ENCODE measurements around the gene COL24A1. TPM values are rescaled to one million over a fixed set of nuclear protein-coding genes. Genes with fewer than 3 reads are reported as not detected.

Gene COL24A1
- total RNA-seq, 1 experiment from 2014 or later, result 1.1 TPM

DNA sequence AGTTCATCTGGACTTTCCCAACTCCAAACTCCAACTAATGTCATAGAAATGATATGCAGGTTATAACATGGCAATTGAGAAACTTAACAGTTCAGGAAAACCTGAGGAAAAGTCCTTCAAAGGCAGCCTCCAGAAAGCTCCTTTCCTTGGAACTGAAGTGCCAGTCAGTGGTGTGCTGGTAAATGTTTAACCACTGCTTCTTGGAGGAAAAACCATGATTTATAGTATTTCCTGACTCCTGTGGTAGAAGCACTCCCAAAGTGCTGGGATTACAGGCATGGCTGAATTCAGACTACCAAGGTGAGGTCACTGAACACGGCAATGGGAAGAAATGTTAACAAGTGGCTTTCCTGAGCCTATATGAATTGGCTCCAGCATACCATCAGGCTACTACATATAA is 421.6 kb downstream of the COL24A1 start (continued):
- TF ChIP-seq, protein P1, sequence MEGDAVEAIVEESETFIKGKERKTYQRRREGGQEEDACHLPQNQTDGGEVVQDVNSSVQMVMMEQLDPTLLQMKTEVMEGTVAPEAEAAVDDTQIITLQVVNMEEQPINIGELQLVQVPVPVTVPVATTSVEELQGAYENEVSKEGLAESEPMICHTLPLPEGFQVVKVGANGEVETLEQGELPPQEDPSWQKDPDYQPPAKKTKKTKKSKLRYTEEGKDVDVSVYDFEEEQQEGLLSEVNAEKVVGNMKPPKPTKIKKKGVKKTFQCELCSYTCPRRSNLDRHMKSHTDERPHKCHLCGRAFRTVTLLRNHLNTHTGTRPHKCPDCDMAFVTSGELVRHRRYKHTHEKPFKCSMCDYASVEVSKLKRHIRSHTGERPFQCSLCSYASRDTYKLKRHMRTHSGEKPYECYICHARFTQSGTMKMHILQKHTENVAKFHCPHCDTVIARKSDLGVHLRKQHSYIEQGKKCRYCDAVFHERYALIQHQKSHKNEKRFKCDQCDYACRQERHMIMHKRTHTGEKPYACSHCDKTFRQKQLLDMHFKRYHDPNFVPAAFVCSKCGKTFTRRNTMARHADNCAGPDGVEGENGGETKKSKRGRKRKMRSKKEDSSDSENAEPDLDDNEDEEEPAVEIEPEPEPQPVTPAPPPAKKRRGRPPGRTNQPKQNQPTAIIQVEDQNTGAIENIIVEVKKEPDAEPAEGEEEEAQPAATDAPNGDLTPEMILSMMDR (IDR thresholded peaks at IDR 0.05), result no peak
- TF ChIP-seq, protein P2, sequence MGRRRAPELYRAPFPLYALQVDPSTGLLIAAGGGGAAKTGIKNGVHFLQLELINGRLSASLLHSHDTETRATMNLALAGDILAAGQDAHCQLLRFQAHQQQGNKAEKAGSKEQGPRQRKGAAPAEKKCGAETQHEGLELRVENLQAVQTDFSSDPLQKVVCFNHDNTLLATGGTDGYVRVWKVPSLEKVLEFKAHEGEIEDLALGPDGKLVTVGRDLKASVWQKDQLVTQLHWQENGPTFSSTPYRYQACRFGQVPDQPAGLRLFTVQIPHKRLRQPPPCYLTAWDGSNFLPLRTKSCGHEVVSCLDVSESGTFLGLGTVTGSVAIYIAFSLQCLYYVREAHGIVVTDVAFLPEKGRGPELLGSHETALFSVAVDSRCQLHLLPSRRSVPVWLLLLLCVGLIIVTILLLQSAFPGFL (CRISPR knock-in tag; IDR thresholded peaks at IDR 0.05; ENCODE audit: borderline replicate concordance), result no peak
- TF ChIP-seq, protein P3, sequence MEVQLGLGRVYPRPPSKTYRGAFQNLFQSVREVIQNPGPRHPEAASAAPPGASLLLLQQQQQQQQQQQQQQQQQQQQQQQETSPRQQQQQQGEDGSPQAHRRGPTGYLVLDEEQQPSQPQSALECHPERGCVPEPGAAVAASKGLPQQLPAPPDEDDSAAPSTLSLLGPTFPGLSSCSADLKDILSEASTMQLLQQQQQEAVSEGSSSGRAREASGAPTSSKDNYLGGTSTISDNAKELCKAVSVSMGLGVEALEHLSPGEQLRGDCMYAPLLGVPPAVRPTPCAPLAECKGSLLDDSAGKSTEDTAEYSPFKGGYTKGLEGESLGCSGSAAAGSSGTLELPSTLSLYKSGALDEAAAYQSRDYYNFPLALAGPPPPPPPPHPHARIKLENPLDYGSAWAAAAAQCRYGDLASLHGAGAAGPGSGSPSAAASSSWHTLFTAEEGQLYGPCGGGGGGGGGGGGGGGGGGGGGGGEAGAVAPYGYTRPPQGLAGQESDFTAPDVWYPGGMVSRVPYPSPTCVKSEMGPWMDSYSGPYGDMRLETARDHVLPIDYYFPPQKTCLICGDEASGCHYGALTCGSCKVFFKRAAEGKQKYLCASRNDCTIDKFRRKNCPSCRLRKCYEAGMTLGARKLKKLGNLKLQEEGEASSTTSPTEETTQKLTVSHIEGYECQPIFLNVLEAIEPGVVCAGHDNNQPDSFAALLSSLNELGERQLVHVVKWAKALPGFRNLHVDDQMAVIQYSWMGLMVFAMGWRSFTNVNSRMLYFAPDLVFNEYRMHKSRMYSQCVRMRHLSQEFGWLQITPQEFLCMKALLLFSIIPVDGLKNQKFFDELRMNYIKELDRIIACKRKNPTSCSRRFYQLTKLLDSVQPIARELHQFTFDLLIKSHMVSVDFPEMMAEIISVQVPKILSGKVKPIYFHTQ (CRISPR knock-in tag; IDR thresholded peaks at IDR 0.05), result no peak
- TF ChIP-seq JAZF1 (CRISPR knock-in tag; IDR thresholded peaks at IDR 0.05) (no peak), MXD4 (CRISPR knock-in tag; IDR thresholded peaks at IDR 0.05; ENCODE audit: borderline replicate concordance) (no peak)
- TF ChIP-seq, protein P4, sequence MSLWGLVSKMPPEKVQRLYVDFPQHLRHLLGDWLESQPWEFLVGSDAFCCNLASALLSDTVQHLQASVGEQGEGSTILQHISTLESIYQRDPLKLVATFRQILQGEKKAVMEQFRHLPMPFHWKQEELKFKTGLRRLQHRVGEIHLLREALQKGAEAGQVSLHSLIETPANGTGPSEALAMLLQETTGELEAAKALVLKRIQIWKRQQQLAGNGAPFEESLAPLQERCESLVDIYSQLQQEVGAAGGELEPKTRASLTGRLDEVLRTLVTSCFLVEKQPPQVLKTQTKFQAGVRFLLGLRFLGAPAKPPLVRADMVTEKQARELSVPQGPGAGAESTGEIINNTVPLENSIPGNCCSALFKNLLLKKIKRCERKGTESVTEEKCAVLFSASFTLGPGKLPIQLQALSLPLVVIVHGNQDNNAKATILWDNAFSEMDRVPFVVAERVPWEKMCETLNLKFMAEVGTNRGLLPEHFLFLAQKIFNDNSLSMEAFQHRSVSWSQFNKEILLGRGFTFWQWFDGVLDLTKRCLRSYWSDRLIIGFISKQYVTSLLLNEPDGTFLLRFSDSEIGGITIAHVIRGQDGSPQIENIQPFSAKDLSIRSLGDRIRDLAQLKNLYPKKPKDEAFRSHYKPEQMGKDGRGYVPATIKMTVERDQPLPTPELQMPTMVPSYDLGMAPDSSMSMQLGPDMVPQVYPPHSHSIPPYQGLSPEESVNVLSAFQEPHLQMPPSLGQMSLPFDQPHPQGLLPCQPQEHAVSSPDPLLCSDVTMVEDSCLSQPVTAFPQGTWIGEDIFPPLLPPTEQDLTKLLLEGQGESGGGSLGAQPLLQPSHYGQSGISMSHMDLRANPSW (CRISPR knock-in tag; conservative IDR thresholded peaks at IDR 0.05; ENCODE audit: low read depth), result no peak

DNA sequence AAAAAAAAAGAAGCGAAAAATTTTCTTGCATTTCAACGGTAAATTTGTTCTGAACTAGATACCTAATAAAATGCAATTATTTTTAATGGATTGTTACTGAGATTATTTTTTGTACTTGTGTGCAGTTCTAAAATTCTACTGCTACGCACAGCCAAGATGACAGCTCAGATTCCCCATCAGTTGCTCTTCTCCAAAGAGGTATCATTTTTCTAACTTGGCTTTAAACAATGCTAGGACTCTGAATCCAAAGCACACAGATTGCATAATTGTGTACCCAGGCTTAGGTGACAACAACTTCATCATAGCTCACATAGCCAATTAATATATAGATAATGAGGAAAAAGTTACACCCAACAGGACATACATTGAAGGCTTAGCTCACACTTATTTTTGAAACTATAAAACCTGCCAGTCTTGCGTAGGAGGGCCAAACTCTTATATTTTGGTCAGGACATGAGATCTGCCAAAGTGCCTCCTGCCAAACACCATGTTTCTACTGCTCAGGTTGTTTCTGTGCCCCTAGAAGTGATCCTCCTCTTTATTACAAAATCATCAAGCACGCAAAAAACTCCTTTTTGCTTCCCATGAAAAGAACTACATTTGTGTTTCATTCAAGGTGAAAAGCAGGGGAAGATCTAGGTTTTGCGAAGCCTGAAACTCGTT is 437.8 kb downstream of the COL24A1 start:
- no peaks in the 10 kb centered on the region; the same call in 1 of the 2 replicates for H3K27me3 Mint-ChIP-seq (ENCODE audit: low read depth)
- no peak overlapping the region for H3K4me3 Mint-ChIP-seq
- ATAC-seq, result no peak
- DNase-seq (ENCODE audit: low spot score), result no peak
- H3K9me3 Mint-ChIP-seq, result peaks cover 49% of the 10 kb centered on the region
- no peaks in the 10 kb centered on the region for H3K4me1 Mint-ChIP-seq
- peaks cover 30% of the 10 kb centered on the region for H3K36me3 Mint-ChIP-seq
- ChIA-PET POLR2A (no interaction called here), CTCF (interaction anchor here (1.0 kb wide), 1 partner anchor 10 kb away, joined by 5 read pairs; the partner anchor contains the start of gene ZNHIT6)
- H3K27ac Mint-ChIP-seq, result no peak overlapping the region
- no peak for TF ChIP-seq ATF1 (CRISPR knock-in tag; IDR thresholded peaks at IDR 0.05)
- TF ChIP-seq, protein P5, sequence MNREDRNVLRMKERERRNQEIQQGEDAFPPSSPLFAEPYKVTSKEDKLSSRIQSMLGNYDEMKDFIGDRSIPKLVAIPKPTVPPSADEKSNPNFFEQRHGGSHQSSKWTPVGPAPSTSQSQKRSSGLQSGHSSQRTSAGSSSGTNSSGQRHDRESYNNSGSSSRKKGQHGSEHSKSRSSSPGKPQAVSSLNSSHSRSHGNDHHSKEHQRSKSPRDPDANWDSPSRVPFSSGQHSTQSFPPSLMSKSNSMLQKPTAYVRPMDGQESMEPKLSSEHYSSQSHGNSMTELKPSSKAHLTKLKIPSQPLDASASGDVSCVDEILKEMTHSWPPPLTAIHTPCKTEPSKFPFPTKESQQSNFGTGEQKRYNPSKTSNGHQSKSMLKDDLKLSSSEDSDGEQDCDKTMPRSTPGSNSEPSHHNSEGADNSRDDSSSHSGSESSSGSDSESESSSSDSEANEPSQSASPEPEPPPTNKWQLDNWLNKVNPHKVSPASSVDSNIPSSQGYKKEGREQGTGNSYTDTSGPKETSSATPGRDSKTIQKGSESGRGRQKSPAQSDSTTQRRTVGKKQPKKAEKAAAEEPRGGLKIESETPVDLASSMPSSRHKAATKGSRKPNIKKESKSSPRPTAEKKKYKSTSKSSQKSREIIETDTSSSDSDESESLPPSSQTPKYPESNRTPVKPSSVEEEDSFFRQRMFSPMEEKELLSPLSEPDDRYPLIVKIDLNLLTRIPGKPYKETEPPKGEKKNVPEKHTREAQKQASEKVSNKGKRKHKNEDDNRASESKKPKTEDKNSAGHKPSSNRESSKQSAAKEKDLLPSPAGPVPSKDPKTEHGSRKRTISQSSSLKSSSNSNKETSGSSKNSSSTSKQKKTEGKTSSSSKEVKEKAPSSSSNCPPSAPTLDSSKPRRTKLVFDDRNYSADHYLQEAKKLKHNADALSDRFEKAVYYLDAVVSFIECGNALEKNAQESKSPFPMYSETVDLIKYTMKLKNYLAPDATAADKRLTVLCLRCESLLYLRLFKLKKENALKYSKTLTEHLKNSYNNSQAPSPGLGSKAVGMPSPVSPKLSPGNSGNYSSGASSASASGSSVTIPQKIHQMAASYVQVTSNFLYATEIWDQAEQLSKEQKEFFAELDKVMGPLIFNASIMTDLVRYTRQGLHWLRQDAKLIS (CRISPR knock-in tag; IDR thresholded peaks at IDR 0.05; ENCODE audit: borderline replicate concordance), result no peak
- TF ChIP-seq NR1H2 (CRISPR knock-in tag; IDR thresholded peaks at IDR 0.05), result no peak
- TF ChIP-seq, protein P6, sequence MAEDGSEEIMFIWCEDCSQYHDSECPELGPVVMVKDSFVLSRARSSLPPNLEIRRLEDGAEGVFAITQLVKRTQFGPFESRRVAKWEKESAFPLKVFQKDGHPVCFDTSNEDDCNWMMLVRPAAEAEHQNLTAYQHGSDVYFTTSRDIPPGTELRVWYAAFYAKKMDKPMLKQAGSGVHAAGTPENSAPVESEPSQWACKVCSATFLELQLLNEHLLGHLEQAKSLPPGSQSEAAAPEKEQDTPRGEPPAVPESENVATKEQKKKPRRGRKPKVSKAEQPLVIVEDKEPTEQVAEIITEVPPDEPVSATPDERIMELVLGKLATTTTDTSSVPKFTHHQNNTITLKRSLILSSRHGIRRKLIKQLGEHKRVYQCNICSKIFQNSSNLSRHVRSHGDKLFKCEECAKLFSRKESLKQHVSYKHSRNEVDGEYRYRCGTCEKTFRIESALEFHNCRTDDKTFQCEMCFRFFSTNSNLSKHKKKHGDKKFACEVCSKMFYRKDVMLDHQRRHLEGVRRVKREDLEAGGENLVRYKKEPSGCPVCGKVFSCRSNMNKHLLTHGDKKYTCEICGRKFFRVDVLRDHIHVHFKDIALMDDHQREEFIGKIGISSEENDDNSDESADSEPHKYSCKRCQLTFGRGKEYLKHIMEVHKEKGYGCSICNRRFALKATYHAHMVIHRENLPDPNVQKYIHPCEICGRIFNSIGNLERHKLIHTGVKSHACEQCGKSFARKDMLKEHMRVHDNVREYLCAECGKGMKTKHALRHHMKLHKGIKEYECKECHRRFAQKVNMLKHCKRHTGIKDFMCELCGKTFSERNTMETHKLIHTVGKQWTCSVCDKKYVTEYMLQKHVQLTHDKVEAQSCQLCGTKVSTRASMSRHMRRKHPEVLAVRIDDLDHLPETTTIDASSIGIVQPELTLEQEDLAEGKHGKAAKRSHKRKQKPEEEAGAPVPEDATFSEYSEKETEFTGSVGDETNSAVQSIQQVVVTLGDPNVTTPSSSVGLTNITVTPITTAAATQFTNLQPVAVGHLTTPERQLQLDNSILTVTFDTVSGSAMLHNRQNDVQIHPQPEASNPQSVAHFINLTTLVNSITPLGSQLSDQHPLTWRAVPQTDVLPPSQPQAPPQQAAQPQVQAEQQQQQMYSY (CRISPR knock-in tag; IDR thresholded peaks at IDR 0.05), result no peak
- no peak for TF ChIP-seq CREB1 (CRISPR knock-in tag; IDR thresholded peaks at IDR 0.05)
- TF ChIP-seq, protein P7, sequence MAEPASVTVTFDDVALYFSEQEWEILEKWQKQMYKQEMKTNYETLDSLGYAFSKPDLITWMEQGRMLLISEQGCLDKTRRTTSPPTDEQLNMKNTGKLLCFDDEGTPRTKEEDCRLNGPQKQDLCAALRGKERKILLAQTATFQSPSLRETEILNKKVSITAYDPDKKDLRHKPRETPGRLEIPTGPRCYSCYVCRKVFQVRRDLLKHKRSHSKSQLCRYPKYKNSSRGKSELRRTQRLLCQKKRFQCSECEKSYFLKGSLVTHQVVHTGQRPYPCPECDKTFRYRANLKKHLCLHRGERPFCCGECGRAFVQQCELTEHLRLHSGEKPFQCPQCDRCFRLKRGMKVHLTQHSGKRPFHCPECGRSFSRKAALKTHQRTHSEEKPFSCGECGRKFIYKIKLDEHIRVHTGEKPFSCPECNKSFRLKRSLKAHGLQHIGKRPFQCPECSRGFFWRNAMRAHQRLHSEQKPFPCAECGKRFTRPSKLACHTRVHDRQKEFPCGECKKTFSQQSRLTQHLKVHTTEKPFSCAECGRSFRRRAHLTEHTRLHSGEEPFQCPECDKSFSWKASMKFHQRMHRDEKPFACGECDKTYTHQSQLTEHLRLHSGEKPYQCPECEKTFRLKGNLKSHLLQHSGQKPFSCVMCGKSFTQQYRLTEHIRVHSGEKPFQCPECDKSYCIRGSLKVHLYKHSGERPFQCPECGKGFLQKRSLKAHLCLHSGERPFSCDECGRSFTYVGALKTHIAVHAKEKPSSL (CRISPR knock-in tag; conservative IDR thresholded peaks at IDR 0.05), result no peak
- TF ChIP-seq FOXJ3 (CRISPR knock-in tag; IDR thresholded peaks at IDR 0.05; ENCODE audit: borderline replicate concordance), result no peak
- TF ChIP-seq EMX1 (CRISPR knock-in tag; IDR thresholded peaks at IDR 0.05), result no peak
- no peak for TF ChIP-seq ZNF423 (CRISPR knock-in tag; IDR thresholded peaks at IDR 0.05)
- TF ChIP-seq, protein P8, sequence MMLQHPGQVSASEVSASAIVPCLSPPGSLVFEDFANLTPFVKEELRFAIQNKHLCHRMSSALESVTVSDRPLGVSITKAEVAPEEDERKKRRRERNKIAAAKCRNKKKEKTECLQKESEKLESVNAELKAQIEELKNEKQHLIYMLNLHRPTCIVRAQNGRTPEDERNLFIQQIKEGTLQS (CRISPR knock-in tag; conservative IDR thresholded peaks at IDR 0.05), result no peak
